Naive thymus-derived CD4-positive, alpha-beta T cell (primary cell): Measurements from ENCODE around the gene BPIFB4. TPM values are rescaled to one million over a fixed set of nuclear protein-coding genes. Genes with fewer than 3 reads are reported as not detected.

Experiments used
- ATAC-seq: fragments of 150-1000 bp; cut with Tn5 transposase; 2 replicates; pipeline ENCODE4 v1.10.0; 2021; ENCODE audit warnings: mild to moderate bottlenecking, moderate library complexity
- CTCF ChIA-PET: fragments of 350-600 bp; sonication (Branson Sonifier 250); formaldehyde crosslinking; loops from one replicate; lab custom pipeline; 2021; ENCODE audit warnings: antibody characterized with exemption; lab: Charles Lee
- POLR2A ChIA-PET: fragments of 350-600 bp; sonication (Branson Sonifier 250); formaldehyde crosslinking; loops from one replicate; lab custom pipeline; 2021; ENCODE audit warnings: antibody characterized with exemption, inconsistent platforms; lab: Charles Lee
- DNase-seq, 9 donors: peaks; one replicate each; pipeline versions ENCODE4 v3.0.0 to v3.0.0-alpha.2; 2020 to 2022; ENCODE audit warnings: mixed read lengths in 1 of 9
- H3K27ac ChIP-seq: one replicate; pipeline ENCODE4 v1.7.0; 2013; ENCODE audit warnings: mild to moderate bottlenecking, low read depth, low read length, moderate library complexity
- H3K27me3 ChIP-seq, 2 donors: one replicate each; pipeline ENCODE4 v1.7.0; 2013; ENCODE audit warnings: low read length in 2 of 2, mild to moderate bottlenecking in 2 of 2, moderate library complexity in 2 of 2; ENCODE audit not compliant: control insufficient read depth in 2 of 2, insufficient read depth in 2 of 2
- H3K36me3 ChIP-seq, 3 experiments: 1 replicate in 2 of 3; 2 replicates in 1 of 3; pipeline ENCODE4 v1.7.0; 2013; ENCODE audit warnings: low read length in 3 of 3, mild to moderate bottlenecking in 3 of 3, moderate library complexity in 1 of 3; ENCODE audit not compliant: insufficient read depth in 3 of 3, control insufficient read depth in 2 of 3
- H3K4me1 ChIP-seq, 2 donors: one replicate each; pipeline ENCODE4 v1.7.0; 2013; ENCODE audit warnings: low read length in 2 of 2, mild to moderate bottlenecking in 2 of 2, moderate library complexity in 1 of 2; ENCODE audit not compliant: control insufficient read depth in 2 of 2, insufficient read depth in 2 of 2
- H3K4me3 ChIP-seq: 2 replicates; pipeline ENCODE4 v1.7.0; 2013; ENCODE audit warnings: mild to moderate bottlenecking, low read length
- H3K9me3 ChIP-seq, 3 experiments: 1 replicate in 2 of 3; 2 replicates in 1 of 3; pipeline ENCODE4 v1.7.0; 2013; ENCODE audit warnings: low read length in 3 of 3; ENCODE audit not compliant: control insufficient read depth in 2 of 3
- H3K27ac Mint-ChIP-seq, 9 donors: one replicate each; pipeline ENCODE4 v1.8.0; 2020 to 2022; ENCODE audit warnings: mixed read lengths in 9 of 9, mild to moderate bottlenecking in 8 of 9, moderate library complexity in 5 of 9, inconsistent platforms in 2 of 9
- H3K27me3 Mint-ChIP-seq, 5 donors: one replicate each; pipeline ENCODE4 v1.8.0; 2021 to 2022; ENCODE audit warnings: mixed read lengths in 5 of 5, mild to moderate bottlenecking in 1 of 5
- H3K36me3 Mint-ChIP-seq, 5 donors: one replicate each; pipeline ENCODE4 v1.8.0; 2020 to 2022; ENCODE audit warnings: mixed read lengths in 5 of 5, mild to moderate bottlenecking in 3 of 5, inconsistent platforms in 1 of 5
- H3K4me1 Mint-ChIP-seq, 7 donors: one replicate each; pipeline ENCODE4 v1.8.0; 2020 to 2022; ENCODE audit warnings: mixed read lengths in 7 of 7, mild to moderate bottlenecking in 3 of 7, inconsistent platforms in 1 of 7
- H3K4me3 Mint-ChIP-seq, 10 donors: one replicate each; pipeline ENCODE4 v1.8.0; 2020 to 2022; ENCODE audit warnings: mild to moderate bottlenecking in 10 of 10, mixed read lengths in 10 of 10, moderate library complexity in 6 of 10, inconsistent platforms in 2 of 10
- H3K9me3 Mint-ChIP-seq, 11 donors: one replicate each; pipeline ENCODE4 v1.8.0; 2020 to 2022; ENCODE audit warnings: mixed read lengths in 11 of 11, mild to moderate bottlenecking in 4 of 11, inconsistent platforms in 1 of 11, moderate library complexity in 1 of 11
- intact Hi-C, 2 donors: fragments of 100-400 bp; cut with micrococcal nuclease; formaldehyde crosslinking; loops; one replicate each; pipeline ENCODE4 v1.15.1; 2023
- polyA plus RNA-seq, 2 donors: library from polyadenylated mRNA; unstranded; fragments of 300-500 nt; fragmentation: Illumina TruSeq; gene quantifications; one replicate each; pipeline ENCODE4 v1.2.3, GENCODE V29; 2021
- total RNA-seq, 6 experiments: library from RNA in 5 of 6; stranded (reverse) in 5 of 6; gene quantifications; 1 replicate in 5 of 6; 2 replicates in 1 of 6; pipeline ENCODE4 v1.2.3 and lab custom pipeline; 2021 to 2026

BPIFB4 gene
- total and polyA plus RNA-seq, 7 experiments from 2014 or later: not detected

GRCh38 chr20:33139467-33139866 lies 60.0 kb downstream of the BPIFB4 start:
- Histone ChIP-seq H3K4me3 (no peak overlapping the region), H3K36me3 (no peaks in the 10 kb centered on the region), H3K4me1 (no peaks in the 10 kb centered on the region), H3K9me3 (no peaks in the 10 kb centered on the region), H3K27me3 (no peaks in the 10 kb centered on the region), H3K27ac (no peak overlapping the region)
- H3K27me3 Mint-ChIP-seq: peaks cover 0 to 11% (median under 1%) of the 10 kb centered on the region in 5 donors
- intact Hi-C loops: no loop called here
- ChIA-PET POLR2A (no interaction called here), CTCF (no interaction called here)
- no peak for DNase-seq
- no peak overlapping the region for H3K4me3 Mint-ChIP-seq
- ATAC-seq: no peak
- no peak overlapping the region for H3K27ac Mint-ChIP-seq
- peaks cover 0 to 6% (median 0%) of the 10 kb centered on the region in 11 donors for H3K9me3 Mint-ChIP-seq
- no peaks in the 10 kb centered on the region for H3K36me3 Mint-ChIP-seq
- no peaks in the 10 kb centered on the region for H3K4me1 Mint-ChIP-seq

GRCh38 chr20:33145521-33145920 lies 66.1 kb downstream of the BPIFB4 start:
- ATAC-seq (no peak), DNase-seq (no peak)
- Histone ChIP-seq H3K9me3 (no peaks in the 10 kb centered on the region), H3K4me1 (no peaks in the 10 kb centered on the region), H3K27me3 (no peaks in the 10 kb centered on the region), H3K36me3 (no peaks in the 10 kb centered on the region), H3K27ac (no peak overlapping the region), H3K4me3 (no peak overlapping the region)
- no peaks in the 10 kb centered on the region for H3K4me1 Mint-ChIP-seq
- intact Hi-C loops: no loop called here
- H3K36me3 Mint-ChIP-seq: no peaks in the 10 kb centered on the region
- POLR2A ChIA-PET: no interaction called here
- H3K27me3 Mint-ChIP-seq: peaks cover 23 to 42% (median 28%) of the 10 kb centered on the region in 5 donors
- CTCF ChIA-PET: no interaction called here
- H3K27ac Mint-ChIP-seq: no peak overlapping the region
- H3K4me3 Mint-ChIP-seq: no peak overlapping the region
- peaks cover 0 to 3% (median 0%) of the 10 kb centered on the region in 11 donors for H3K9me3 Mint-ChIP-seq

- H3K4me3 ChIP-seq: no peak overlapping the region
- no peaks in the 10 kb centered on the region for H3K36me3 Mint-ChIP-seq
- peaks cover 24 to 49% (median 30%) of the 10 kb centered on the region in 5 donors for H3K27me3 Mint-ChIP-seq
- H3K9me3 ChIP-seq: no peaks in the 10 kb centered on the region
- peak overlapping the region in 1 of 9 donors; percentile 9 for H3K27ac Mint-ChIP-seq
- no peak overlapping the region for H3K4me3 Mint-ChIP-seq
- peaks cover 0 to 3% (median 0%) of the 10 kb centered on the region in 11 donors for H3K9me3 Mint-ChIP-seq
- ATAC-seq (no peak), DNase-seq (no peak)
- H3K36me3 ChIP-seq: no peaks in the 10 kb centered on the region
- ChIA-PET POLR2A (no interaction called here), CTCF (no interaction called here)
- H3K4me1 ChIP-seq: no peaks in the 10 kb centered on the region
- no peaks in the 10 kb centered on the region for H3K27me3 ChIP-seq
- H3K27ac ChIP-seq: no peak overlapping the region
- no peaks in the 10 kb centered on the region for H3K4me1 Mint-ChIP-seq
- intact Hi-C loops: no loop called here
These were observed 67.9 kb downstream of the BPIFB4 start for GRCh38 chr20:33147299-33147698.

- ATAC-seq (no peak), DNase-seq (no peak)
- H3K27ac Mint-ChIP-seq: no peak overlapping the region
- H3K4me1 Mint-ChIP-seq: no peaks in the 10 kb centered on the region
- CTCF ChIA-PET: no interaction called here
- Histone ChIP-seq H3K36me3 (no peaks in the 10 kb centered on the region), H3K4me3 (no peak overlapping the region), H3K27me3 (no peaks in the 10 kb centered on the region), H3K4me1 (no peaks in the 10 kb centered on the region), H3K9me3 (no peaks in the 10 kb centered on the region), H3K27ac (no peak overlapping the region)
- H3K27me3 Mint-ChIP-seq: peaks cover 24 to 49% (median 32%) of the 10 kb centered on the region in 5 donors
- no peaks in the 10 kb centered on the region for H3K36me3 Mint-ChIP-seq
- H3K9me3 Mint-ChIP-seq: peaks cover 0 to 3% (median 0%) of the 10 kb centered on the region in 11 donors
- no peak overlapping the region for H3K4me3 Mint-ChIP-seq
- intact Hi-C loops: no loop called here
- POLR2A ChIA-PET: no interaction called here
These were observed 68.6 kb downstream of the BPIFB4 start for GRCh38 chr20:33148040-33148439.

- Histone ChIP-seq H3K27ac (no peak overlapping the region), H3K4me1 (no peaks in the 10 kb centered on the region), H3K36me3 (no peaks in the 10 kb centered on the region), H3K27me3 (no peaks in the 10 kb centered on the region), H3K9me3 (no peaks in the 10 kb centered on the region), H3K4me3 (no peak overlapping the region)
- Mint-ChIP-seq H3K4me3 (no peak overlapping the region), H3K4me1 (peaks cover 0 to 1% (median 0%) of the 10 kb centered on the region in 7 donors), H3K36me3 (peaks cover 0 to 4% (median 0%) of the 10 kb centered on the region in 5 donors), H3K27me3 (peaks cover 17 to 44% (median 29%) of the 10 kb centered on the region in 5 donors), H3K9me3 (peaks cover 0 to 1% (median 0%) of the 10 kb centered on the region in 11 donors), H3K27ac (peak overlapping the region in 1 of 9 donors; percentile 1)
- CTCF ChIA-PET: no interaction called here
- POLR2A ChIA-PET: no interaction called here
- intact Hi-C loops: no loop called here
- ATAC-seq: no peak
- DNase-seq: no peak
These were observed 74.8 kb downstream of the BPIFB4 start for GRCh38 chr20:33154252-33154651.

GRCh38 chr20:33158637-33159385 lies 79.4 kb downstream of the BPIFB4 start:
- Histone ChIP-seq H3K9me3 (no peaks in the 10 kb centered on the region), H3K4me3 (no peak overlapping the region), H3K36me3 (no peaks in the 10 kb centered on the region), H3K4me1 (no peaks in the 10 kb centered on the region), H3K27ac (no peak overlapping the region), H3K27me3 (no peaks in the 10 kb centered on the region)
- no peak for ATAC-seq
- intact Hi-C loops: no loop called here
- Mint-ChIP-seq H3K9me3 (peaks cover 0 to 1% (median 0%) of the 10 kb centered on the region in 11 donors), H3K27ac (no peak overlapping the region), H3K4me3 (no peak overlapping the region), H3K4me1 (no peaks in the 10 kb centered on the region), H3K36me3 (no peaks in the 10 kb centered on the region), H3K27me3 (peaks cover 5 to 22% (median 14%) of the 10 kb centered on the region in 5 donors)
- no peak for DNase-seq
- ChIA-PET POLR2A (no interaction called here), CTCF (interaction anchor here (0.7 kb wide), 1 partner anchor 214 kb away, joined by 3 read pairs; no protein-coding TSS in a partner anchor)

GRCh38 chr20:33159713-33160112 lies 80.3 kb downstream of the BPIFB4 start:
- Histone ChIP-seq H3K27me3 (no peaks in the 10 kb centered on the region), H3K4me1 (no peaks in the 10 kb centered on the region), H3K27ac (no peak overlapping the region), H3K4me3 (no peak overlapping the region), H3K9me3 (no peaks in the 10 kb centered on the region), H3K36me3 (no peaks in the 10 kb centered on the region)
- ChIA-PET POLR2A (no interaction called here), CTCF (no interaction called here)
- DNase-seq (no peak), ATAC-seq (no peak)
- intact Hi-C loops: no loop called here
- no peak overlapping the region for H3K27ac Mint-ChIP-seq
- no peaks in the 10 kb centered on the region for H3K36me3 Mint-ChIP-seq
- H3K9me3 Mint-ChIP-seq: no peaks in the 10 kb centered on the region
- no peaks in the 10 kb centered on the region for H3K4me1 Mint-ChIP-seq
- peaks cover 4 to 13% (median 5%) of the 10 kb centered on the region in 5 donors for H3K27me3 Mint-ChIP-seq
- H3K4me3 Mint-ChIP-seq: no peak overlapping the region
